ENCODE data around the gene CREG2.
"Not testable (repeated sequence)": the region's sequence is repeated elsewhere in the genome, so short reads cannot be mapped to it uniquely, and the experiment has no call there.

Gene CREG2

DNA sequence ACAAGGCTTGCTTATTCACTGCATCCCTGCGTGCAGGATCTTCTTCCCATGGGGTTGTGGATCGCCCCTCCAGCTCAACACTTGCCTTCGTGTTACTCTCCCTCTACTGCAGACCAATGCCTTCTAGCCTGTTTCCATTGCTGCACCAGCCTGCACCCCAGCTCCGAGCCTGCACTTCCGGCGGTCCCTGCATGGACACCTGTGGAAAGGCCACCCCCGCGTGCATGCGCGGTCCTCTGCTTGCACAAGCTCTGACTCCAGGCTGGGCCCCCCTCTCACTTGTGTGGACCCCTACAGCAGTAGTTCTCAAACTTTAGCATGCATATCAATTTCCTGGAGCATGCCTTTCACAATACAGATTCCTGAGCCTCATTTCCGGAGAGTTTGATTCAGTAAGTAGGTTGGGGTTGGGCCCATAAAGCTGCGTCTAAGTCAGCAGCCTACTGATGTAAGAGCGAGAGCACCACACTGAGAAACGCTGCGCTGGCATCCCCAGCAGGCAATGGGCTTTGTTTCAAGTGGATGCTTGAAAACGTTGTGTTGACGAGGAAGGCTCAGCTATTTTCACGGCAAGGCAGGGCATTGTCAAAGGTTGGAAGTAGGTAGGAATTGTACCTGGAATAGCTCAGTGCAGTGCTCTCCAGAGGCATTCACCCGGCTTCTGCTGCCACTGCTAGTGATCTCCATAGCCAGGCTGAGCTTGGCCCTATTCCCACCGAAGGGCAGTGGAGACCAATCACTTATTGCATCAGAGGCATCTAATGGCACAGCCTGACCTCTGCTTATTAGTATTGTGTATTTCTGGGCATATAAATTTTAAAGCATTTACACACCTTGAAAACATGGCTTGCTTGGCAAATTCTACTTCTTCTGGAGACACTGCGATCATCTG, 32.6 kb downstream of the CREG2 start:
- no peak for DNase-seq
- intact Hi-C loops (cut with DNase I): no loop called here

- DNase-seq: not testable (repeated sequence)
Observed at GRCh38 chr2:101352631-101353030, 34.7 kb downstream of the CREG2 start.

DNA sequence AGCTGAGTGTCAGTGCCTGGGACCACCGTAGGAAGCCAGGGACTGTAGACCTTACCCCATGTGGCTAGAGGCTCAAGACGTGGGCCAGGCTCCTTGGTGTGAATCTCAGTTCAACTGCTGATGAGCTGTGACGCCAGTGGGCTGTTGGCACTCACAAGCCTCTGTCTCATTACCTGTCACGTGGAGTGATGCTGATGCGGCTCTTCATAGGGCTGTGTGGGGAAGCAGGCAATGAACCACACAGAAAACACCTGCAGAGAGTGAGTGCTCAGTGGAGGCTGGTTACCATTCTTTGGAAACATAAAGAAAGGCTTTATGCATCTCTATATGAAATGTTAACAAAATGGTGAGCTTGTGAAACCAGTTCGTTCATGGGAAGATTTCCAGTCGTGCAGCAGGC, 36.1 kb downstream of the CREG2 start:
- DNase-seq: peak in 1 of 42 donors; percentile 13

More at GRCh38 chr2:101352631-101353030, 34.7 kb downstream of the CREG2 start:
- intact Hi-C loops (cut with DNase I): not testable (repeated sequence)

GRCh38 chr2:101349893-101350662, 37.2 kb downstream of the CREG2 start:
- intact Hi-C loops (cut with DNase I): loop anchor here (10.0 kb wide), 1 partner anchor 485 kb away; no protein-coding TSS in a partner anchor
- peak in 31 of 42 donors; percentile 9 to 88 (median 57) for DNase-seq

More for the DNA sequence above, 36.1 kb downstream of the CREG2 start:
- intact Hi-C loops (cut with DNase I): no loop called here

DNA sequence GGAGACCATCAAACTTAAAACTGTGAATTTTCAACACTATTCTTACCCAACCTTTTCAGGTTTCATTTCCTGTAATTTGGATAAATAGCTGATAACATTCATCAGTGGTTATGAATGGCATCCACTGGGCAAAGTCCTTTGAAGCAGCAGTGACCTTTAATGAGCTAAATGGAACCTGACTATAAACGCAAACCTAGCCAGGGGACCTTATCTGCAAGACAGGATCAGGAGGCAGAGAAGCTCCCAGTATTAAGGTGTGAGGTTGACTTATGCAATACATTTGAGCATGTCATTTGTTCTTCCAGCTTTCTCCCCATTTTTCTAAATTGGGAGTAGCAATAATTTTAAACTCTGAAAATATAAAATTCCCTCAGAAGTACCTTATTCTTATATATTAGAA, 38.4 kb downstream of the CREG2 start:
- intact Hi-C loops (cut with DNase I): loop anchor here (10.0 kb wide), 1 partner anchor 486 kb away; no protein-coding TSS in a partner anchor
- DNase-seq: no peak

DNA sequence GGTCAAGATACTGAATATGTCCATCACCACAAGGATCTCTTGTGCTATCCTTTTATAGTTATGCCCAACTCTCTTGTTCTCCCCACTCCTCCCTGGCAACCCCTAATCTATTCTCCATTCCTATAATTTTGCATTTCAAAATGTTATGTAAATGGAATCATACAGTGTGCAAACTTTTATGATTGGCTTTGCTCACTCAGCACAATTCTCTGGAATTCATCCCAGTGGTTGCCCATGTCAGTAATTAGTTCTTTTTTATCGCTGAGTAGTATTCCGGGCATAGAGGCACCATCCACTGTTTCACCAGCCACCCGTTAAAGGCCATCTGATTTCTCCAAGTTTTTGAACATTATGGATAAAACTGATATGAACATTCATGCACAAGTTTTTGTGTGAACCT, 40.4 kb downstream of the CREG2 start:
- intact Hi-C loops (cut with DNase I): loop anchor here (10.0 kb wide), 1 partner anchor 488 kb away; no protein-coding TSS in a partner anchor
- no peak for DNase-seq

DNA sequence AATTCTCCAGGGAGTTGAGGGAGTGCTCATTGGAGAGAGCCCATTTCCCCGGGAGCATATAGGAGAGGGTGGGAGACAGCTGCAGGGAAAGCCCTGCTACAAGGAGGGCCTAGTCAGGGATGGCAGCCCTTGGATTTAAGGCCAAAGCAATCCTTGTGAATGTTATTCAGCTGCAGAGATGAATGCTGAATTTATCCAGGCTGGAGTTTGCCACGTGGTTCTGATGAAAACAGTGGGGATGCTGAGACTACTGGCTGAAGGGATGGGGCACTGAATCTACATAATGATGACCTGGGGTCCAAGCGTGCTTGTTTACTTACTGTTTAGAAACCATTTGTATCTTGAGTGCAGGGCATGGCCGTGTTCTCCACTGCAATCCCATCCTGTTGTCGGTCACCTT, 43.2 kb downstream of the CREG2 start:
- DNase-seq: peak in 27 of 42 donors; percentile 15 to 83 (median 51)
- intact Hi-C loops (cut with DNase I): loop anchor here (5.0 to 10.0 kb wide), 3 partner anchors 43 to 491 kb away; partner anchors contain the start of genes CREG2 and MAP4K4

DNA sequence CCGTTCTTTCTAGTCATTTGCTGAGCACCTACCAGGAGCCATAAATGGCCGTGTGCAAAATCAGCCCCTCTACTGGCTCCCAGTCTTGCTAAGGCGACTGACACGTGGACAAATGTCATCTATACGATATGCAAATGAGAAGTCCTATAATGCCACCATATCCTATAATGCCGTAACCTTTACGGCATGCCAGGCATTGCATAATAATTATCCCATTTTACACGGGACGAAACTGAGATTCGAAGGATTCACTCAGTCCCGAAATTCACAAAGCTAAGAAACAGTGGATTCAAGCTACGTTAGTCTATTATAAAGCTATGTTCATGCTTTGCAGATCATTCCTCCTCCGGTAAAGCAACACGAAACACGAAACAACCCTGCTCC, 44.7 kb downstream of the CREG2 start:
- intact Hi-C loops (cut with DNase I): loop anchor here (5.0 to 10.0 kb wide), 3 partner anchors 45 to 492 kb away; partner anchors contain the start of genes CREG2 and MAP4K4
- no peak for DNase-seq

GRCh38 chr2:101341901-101342624, 45.2 kb downstream of the CREG2 start:
- intact Hi-C loops (cut with DNase I): loop anchor here (5.0 to 10.0 kb wide), 3 partner anchors 45 to 493 kb away; partner anchors contain the start of genes CREG2 and MAP4K4
- peak; percentile 54 to 96 (median 84) for DNase-seq

DNA sequence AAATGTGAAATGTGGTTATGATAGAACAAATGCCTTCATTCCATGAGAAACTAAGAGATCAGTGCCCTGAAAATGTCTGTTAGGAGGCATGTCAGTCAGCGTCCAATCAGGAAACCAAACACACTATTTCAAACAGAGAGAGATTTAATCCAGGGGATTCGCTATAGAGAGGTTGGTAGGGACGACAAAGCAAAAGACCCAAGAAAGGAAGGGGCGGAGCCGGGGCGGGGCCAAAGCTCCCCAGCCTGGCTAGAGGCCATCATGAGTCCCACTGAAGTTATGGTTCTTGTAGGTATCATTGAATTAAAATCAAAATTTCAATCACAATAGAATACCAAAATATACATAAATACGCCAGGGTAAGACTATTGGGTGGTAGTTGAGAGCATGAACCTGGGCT, 45.9 kb downstream of the CREG2 start:
- DNase-seq: no peak
- intact Hi-C loops (cut with DNase I): loop anchor here (5.0 to 10.0 kb wide), 3 partner anchors 46 to 493 kb away; partner anchors contain the start of genes CREG2 and MAP4K4

DNA sequence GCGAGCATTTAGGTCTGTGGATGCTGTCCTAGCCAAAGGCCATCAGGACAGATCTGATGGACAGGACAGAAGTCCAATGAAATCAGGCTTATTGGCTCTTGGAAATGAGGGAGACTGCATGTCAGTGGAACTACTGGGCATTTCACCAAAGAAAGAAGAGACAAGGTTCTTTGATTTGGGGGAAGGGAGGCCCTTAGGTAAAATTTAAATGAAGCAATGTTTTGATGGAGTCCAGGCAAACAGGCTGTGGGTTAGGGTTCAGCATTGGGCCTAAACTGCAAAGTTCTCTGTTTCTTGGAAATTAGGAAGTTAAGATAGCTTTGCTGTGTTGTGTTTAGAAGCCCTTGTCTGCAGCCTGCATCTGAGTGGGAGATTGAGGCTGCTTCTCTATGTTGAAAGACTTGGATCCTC, 47.2 kb downstream of the CREG2 start:
- DNase-seq: no peak
- intact Hi-C loops (cut with DNase I): loop anchor here (5.0 to 10.0 kb wide), 3 partner anchors 47 to 495 kb away; partner anchors contain the start of genes CREG2 and MAP4K4

DNA sequence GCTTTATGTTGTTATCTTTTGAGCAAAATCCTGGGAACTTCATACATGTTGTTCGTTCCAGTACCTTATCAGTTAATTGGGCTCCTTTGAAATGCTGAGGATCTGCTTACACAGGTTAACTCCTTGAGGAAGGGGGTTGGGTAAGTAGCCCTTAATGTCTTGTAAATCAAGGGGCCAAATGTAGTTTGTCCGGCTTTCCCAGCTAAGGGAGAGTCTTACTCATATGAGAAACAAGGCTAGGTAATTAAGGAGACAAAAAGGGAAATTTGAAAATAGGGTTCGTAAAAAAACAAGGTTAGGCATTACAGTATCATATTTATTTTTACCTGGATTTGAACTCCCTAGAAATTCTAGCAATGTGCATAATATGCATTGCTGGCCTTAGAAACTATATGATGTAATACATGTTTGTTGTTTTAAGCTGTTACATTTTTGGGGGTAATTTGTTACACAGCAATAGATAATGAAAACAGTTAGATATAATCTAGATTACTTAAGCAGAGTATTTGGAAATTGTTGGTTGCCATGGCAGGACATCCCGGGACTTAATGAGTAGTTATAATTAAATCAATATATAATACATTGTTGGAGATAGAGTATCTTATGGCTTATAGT, 47.9 kb downstream of the CREG2 start:
- no peak for DNase-seq
- intact Hi-C loops (cut with DNase I): no loop called here

DNA sequence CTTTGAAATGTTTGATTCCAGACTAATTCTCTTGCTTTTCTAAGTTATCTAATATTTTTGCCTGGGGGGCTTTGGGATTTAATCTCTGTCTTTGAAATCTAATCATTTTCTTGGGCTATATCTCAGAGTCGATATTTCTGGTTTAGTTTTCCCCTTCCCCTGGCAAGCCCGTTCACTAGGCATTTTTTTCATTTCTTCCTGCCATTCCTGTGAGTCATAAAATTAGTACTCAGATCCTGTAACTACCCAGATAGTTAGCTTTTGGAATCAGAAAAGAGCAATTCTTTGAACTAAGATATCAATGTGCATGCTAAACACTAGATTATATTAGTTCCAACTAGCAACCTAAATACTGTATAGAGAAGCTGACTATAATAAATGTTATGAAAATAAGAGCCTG, 49.4 kb downstream of the CREG2 start:
- intact Hi-C loops (cut with DNase I): no loop called here
- DNase-seq: no peak

GRCh38 chr2:101332885-101333766, 54.2 kb downstream of the CREG2 start:
- intact Hi-C loops (cut with DNase I): no loop called here
- no peak for DNase-seq

- no peak for DNase-seq
- intact Hi-C loops (cut with DNase I): no loop called here
Observed at GRCh38 chr2:101331202-101331601, 56.1 kb downstream of the CREG2 start.

- intact Hi-C loops (cut with DNase I): no loop called here
Observed at GRCh38 chr2:101330253-101330933, 56.9 kb downstream of the CREG2 start.

GRCh38 chr2:101329026-101329425, 58.3 kb downstream of the CREG2 start:
- intact Hi-C loops (cut with DNase I): no loop called here
- DNase-seq: no peak

More at GRCh38 chr2:101330253-101330933, 56.9 kb downstream of the CREG2 start:
- DNase-seq: peak; percentile 59 to 89 (median 78)
